ENCODE data around the gene BRAF. TPM values are rescaled to one million over a fixed set of nuclear protein-coding genes. Genes with fewer than 3 reads are reported as not detected.

BRAF gene
- total and polyA plus RNA-seq, 2 of the 8 experiments (the other 6 are each of a cell fraction or from before 2014, with no cell fraction given) = 11.4 to 32.6 TPM

DNA sequence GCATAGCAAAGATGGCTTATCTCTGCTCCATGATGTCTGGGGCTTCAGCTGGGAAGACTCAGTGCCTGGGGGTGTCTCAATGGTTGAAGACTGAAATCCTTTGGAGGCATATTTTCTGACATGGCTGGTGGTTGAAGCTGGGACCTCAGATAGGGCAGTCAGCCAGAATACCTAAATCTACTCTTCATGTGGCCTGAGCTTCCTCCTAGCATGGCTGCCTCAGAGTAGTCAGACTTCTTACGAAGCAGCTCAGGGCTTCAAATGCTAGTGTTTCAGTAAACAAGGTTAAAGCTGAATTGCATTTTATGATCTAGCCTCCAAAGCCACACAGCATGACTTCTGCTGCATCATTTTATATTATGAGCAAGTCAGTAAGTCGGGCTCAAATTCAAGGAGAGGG lies 2.6 kb upstream of the BRAF start (continued):
- no peak for TF ChIP-seq EZH2 (IDR thresholded peaks at IDR 0.05; ENCODE audit: low read depth, low read length, severe bottlenecking)
